Dermis blood vessel endothelial cell (primary cell): ENCODE measurements around the gene KIAA0232. TPM values are rescaled to one million over a fixed set of nuclear protein-coding genes. Genes with fewer than 3 reads are reported as not detected.

Experiments
- DNase-seq: peaks from one replicate; pipeline ENCODE4 v3.0.0; 2010
- total RNA-seq: library from RNA; depleted of rRNA; stranded (reverse); fragments of >200 nt; gene quantifications from 2 replicates; pipeline ENCODE4 v1.2.3, GENCODE V29; 2014

KIAA0232 gene
- total RNA-seq, 1 donor from 2014 or later, result 20.1 TPM

- DNase-seq, result no peak
Observed at GRCh38 chr4:6920171-6920570, 137.6 kb downstream of the KIAA0232 start.

- no peak for DNase-seq
Observed at GRCh38 chr4:6923507-6923906, 141.0 kb downstream of the KIAA0232 start.

DNA sequence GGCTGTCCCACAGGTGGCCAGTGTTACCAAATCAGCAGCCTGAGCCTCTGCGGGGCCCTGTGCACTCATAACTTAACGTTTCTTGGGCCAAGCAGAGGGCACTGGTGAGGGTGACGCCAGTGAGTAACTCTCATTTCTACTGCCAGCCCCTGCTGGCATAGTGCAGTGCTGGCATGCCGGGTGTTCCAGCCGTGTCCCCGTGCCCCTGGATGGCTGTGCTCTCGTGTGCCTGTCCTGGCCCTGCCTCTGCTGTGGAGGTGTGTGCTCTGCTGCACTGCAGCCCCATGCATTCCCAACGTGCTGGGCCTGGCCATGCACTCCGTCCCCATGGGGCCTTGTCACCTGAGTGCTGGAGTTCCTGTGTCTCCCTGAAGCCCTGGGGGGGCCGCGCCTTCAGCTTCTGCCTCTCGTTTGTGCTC lies 141.8 kb downstream of the KIAA0232 start:
- DNase-seq, result no peak

DNA sequence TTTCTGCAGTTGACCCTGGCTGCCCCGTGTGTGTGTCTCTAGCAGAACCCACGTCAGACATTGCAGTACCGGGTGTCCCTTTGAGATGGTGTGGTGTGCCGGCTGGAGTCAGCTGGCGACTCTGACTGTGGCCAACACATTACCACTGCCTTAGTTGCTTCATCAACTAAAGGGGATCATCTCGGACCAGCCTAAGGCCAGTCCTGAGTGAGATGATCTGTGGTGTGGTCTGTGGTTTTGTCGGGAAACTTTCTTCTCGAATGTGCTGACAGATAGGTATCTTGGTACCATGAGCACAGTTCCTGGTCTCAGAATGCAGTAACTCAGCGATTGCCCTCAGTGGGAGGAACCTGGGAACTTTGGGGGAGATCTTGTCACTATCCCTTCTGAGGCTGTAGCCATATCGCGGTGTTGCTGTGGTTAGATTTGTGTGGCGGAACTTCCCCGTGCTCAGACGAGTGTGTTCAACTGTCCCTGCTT lies 142.9 kb downstream of the KIAA0232 start:
- DNase-seq, result no peak

DNA sequence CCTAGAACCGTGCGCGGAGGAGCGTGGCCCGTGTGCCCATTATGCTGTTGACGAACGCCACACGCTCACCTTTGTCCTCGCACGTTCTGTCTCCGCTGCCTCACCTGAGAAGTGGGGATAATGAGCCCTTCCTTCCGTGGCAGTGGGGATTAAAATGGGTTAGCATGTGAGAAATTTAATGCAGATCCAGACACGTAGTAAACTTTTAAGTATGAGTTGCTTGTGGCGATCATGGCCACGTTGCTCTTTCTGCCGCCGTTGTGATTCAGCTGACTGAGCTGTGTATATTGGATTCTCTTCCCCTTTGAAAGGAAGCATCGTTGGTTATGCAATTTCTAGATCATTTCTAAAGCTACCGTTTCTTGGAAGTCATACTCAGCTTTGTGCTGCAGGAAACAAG lies 143.6 kb downstream of the KIAA0232 start:
- no peak for DNase-seq

- no peak for DNase-seq
Observed at GRCh38 chr4:6926681-6927478, 144.4 kb downstream of the KIAA0232 start.

DNA sequence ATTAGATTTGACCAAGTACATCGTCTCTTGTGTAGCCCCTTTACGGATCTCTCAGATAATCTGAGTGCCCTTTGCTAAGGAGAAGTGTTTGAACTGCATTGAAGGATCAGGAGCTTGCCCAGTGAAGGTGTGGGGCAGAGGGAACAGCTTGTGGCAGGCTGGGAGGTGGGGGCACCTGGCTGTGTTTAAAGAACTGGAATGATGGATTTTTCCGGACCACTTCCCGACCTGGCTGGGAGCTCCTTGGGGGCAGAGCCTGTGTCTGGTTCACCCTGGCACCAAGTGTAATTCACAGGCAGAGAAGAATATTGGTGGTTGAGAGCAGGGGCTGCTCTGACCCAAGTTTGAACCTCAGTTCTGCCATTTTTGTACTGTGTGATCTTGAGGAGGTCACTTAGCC lies 145.6 kb downstream of the KIAA0232 start:
- no peak for DNase-seq

DNA sequence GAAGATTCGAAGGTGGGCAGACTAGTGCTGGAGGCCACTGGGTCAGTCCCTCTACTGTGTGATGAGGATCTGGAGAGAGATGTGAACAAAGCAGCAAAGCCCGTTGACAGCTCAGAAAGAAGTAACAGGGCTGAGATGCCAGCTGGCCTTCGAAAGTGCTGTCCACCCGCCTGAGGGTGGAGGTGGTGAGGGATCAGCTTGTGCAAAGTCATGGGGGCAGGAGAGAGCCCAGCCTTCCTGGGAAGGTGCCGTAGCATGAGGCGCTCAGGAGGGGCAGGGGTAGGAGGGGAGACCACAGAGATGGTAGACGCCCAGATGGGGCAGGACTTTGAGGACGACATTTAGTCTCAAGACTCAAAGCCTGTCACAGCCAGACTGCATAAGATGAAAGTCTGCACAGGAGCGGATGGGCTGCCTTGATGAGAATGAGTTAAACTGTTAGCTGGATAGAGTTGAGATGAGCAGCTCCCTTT lies 146.8 kb downstream of the KIAA0232 start:
- DNase-seq, result no peak

DNA sequence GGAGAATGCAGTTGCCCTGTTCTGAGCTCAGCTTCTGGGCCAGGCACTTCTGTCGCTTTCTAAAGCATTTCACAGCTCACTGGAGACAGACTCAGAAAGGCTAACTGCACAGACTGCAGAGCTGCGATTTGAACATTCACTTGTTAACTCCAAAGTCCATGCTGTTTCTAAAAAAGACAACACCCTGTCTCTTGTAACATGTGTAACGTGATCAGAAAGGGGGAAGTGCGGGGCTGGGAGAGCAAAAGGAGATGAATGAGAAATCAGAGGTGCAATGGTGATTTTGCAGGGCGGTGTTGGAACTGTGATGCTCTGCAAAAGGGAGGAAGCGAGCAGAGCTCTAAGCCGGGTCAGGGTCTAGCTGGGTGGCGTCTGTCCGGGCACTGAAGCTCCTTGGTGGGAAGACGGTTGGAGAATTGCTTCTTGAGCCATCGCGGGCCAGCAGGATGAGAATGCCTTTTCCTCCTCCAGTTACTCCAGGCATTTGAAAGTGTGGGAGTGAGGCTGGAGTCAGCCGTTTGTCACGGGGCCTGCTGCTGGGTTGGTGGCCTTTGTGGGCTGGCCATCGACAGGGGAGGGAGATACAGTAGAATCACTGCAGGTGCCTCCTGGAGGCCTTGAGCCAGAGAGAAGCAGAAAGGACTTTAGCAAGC lies 147.4 kb downstream of the KIAA0232 start:
- DNase-seq, result no peak

- DNase-seq, result no peak
Observed at GRCh38 chr4:6932475-6932874, 149.9 kb downstream of the KIAA0232 start.

DNA sequence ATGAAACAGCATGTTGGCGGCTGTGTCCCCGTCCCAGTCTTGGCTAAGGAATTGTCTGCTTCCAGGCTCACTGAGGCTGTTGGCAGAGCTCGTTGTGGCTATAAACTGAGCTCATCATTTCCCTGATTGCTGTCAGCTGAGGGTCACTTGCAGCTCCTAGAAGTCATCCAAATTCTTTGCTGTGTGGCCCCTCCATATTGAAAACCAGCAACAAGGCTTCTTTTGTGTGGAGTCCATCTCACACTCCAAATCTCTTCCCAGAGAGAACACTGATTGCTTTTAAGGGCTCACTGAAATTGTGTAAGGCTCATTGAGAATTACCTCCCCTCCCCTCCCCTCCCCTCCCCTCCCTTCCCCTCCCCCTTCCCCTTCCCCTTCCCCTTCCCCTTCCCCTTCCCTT lies 150.4 kb downstream of the KIAA0232 start:
- no peak for DNase-seq

Other genes with a start within 250 kb of the KIAA0232 start
- 12.3 and 22.7 TPM in 2 replicates for gene MAN2B2, start 207.5 kb upstream of the KIAA0232 start, total RNA-seq
- 88.2 and 147 TPM in 2 replicates for gene MRFAP1, start 142.0 kb upstream of the KIAA0232 start, total RNA-seq
- gene S100P, start 88.8 kb upstream of the KIAA0232 start, total RNA-seq, result not detected in 2 replicates
- 62.2 and 68.9 TPM in 2 replicates for gene MRFAP1L1, start 72.9 kb upstream of the KIAA0232 start, total RNA-seq
- gene BLOC1S4, start 66.6 kb upstream of the KIAA0232 start, total RNA-seq, result 13.7 and 17.0 TPM in 2 replicates
- 28.2 and 30.0 TPM in 2 replicates for gene TBC1D14, start 127.1 kb downstream of the KIAA0232 start, total RNA-seq